Measurements from ENCODE around the gene AGBL3. TPM values are rescaled to one million over a fixed set of nuclear protein-coding genes. Genes with fewer than 3 reads are reported as not detected.

AGBL3 gene
- total RNA-seq, 1 donor from 2014 or later: 0.58 TPM

DNA sequence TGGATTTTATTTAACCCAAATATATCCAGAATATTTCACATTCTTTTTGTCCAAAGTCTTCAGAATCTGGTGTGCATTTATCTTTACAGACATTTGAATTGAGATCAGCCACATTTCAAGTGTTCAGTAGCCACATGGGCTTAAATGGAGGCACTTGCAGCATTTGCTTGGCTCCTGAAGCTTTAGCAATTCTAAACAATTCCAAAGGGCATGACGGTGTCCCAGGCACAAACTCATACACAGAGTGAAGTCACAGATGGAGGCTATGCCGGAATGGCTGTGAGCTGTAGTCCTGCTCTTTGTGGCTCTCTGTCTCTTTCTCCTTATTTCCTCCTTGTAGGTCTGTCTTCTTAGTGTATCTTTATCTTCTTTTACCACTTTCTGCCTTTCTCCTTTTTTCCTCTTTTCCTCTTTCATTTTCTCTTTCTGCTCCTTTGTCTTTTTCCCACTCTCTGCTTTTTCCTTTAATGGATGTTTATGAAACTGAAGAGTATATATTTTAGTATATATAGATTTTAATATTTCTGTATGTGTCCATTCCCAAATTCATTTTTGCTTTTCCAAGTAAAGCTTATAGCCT is 7.7 kb downstream of the AGBL3 start:
- no peaks in the 10 kb centered on the region for H3K9me3 ChIP-seq (ENCODE audit: low read depth)
- no peaks in the 10 kb centered on the region for H3K27me3 ChIP-seq
- H3K27ac ChIP-seq: no peak overlapping the region
- H3K4me1 ChIP-seq: no peaks in the 10 kb centered on the region
- H3K36me3 Mint-ChIP-seq: peaks cover 20% of the 10 kb centered on the region
- H3K4me3 Mint-ChIP-seq: no peak overlapping the region
- H3K79me2 ChIP-seq (ENCODE audit: low read depth): peaks cover 8% of the 10 kb centered on the region
- H3K4me2 ChIP-seq: no peak overlapping the region
- H3K4me1 Mint-ChIP-seq: peaks cover 2% of the 10 kb centered on the region
- H3K9ac ChIP-seq: no peak overlapping the region
- no peaks in the 10 kb centered on the region for H3K27me3 Mint-ChIP-seq (ENCODE audit: insufficient read depth, low read depth)
- TF ChIP-seq, protein P1, sequence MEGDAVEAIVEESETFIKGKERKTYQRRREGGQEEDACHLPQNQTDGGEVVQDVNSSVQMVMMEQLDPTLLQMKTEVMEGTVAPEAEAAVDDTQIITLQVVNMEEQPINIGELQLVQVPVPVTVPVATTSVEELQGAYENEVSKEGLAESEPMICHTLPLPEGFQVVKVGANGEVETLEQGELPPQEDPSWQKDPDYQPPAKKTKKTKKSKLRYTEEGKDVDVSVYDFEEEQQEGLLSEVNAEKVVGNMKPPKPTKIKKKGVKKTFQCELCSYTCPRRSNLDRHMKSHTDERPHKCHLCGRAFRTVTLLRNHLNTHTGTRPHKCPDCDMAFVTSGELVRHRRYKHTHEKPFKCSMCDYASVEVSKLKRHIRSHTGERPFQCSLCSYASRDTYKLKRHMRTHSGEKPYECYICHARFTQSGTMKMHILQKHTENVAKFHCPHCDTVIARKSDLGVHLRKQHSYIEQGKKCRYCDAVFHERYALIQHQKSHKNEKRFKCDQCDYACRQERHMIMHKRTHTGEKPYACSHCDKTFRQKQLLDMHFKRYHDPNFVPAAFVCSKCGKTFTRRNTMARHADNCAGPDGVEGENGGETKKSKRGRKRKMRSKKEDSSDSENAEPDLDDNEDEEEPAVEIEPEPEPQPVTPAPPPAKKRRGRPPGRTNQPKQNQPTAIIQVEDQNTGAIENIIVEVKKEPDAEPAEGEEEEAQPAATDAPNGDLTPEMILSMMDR (IDR thresholded peaks at IDR 0.05): no peak
- TF ChIP-seq EZH2 (IDR thresholded peaks at IDR 0.05): no peak
- TF ChIP-seq EZH2phosphoT487 (IDR thresholded peaks at IDR 0.05): no peak
- H2AFZ ChIP-seq (replicated peaks): no peak overlapping the region
- no peak overlapping the region for H3K27ac Mint-ChIP-seq
- DNase-seq (ENCODE audit: low spot score): no peak
- H3K36me3 ChIP-seq: no peaks in the 10 kb centered on the region
- H3K9me3 Mint-ChIP-seq: no peaks in the 10 kb centered on the region
- H3F3A ChIP-seq (ENCODE audit: low read depth): no peaks in the 10 kb centered on the region
- H3K4me3 ChIP-seq: no peak overlapping the region
- no peaks in the 10 kb centered on the region for H4K20me1 ChIP-seq (ENCODE audit: low read depth)

DNA sequence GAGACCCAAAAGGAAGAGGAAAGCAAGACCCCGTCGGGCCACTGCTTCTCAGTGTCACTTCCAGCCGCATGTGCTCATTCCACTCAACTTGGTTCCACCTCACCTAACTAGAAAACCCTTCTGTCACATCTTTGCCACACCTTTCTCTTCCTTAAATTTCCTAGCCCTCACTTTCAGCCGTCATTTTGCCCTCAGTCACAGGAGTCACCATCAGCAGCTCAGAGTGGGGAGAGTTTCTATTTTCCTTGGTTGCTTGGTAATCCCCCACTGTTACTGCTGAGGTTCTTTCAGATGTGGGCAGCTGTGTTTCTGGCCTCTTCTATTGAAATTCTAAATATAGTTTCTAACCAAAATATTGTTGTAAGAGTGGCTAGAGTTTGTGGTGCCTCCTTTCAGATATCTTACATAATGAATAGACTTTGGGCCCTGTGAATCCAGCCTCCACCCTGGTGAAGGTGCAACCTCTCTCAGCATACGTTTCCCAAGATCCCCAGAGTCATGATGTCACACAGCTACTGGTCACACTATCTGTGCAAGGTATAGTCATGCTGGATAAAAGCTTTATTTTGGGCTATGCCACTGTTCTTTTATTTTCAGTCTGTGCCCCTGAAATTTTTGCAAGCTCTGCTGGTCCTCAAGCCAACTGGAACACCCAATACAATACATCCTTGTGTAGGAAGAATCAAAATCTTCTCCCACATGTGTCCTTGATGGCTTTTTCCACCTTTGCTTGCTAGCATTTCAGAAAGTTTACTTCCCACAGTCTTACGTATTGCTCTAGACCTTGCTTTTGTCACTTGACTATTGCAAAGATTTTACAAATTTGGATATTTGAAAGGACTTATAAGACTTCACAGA is 9.2 kb downstream of the AGBL3 start:
- no peaks in the 10 kb centered on the region for H3K9me3 Mint-ChIP-seq
- no peak overlapping the region for H3K4me3 Mint-ChIP-seq
- DNase-seq (ENCODE audit: low spot score): no peak
- H3K27me3 Mint-ChIP-seq (ENCODE audit: insufficient read depth, low read depth): no peaks in the 10 kb centered on the region
- peaks cover 18% of the 10 kb centered on the region for H3K36me3 Mint-ChIP-seq
- no peak overlapping the region for H3K27ac Mint-ChIP-seq
- no peaks in the 10 kb centered on the region for H3K4me1 ChIP-seq
- H3K27ac ChIP-seq: no peak overlapping the region
- no peak overlapping the region for H3K4me2 ChIP-seq
- no peak overlapping the region for H3K4me3 ChIP-seq
- H4K20me1 ChIP-seq (ENCODE audit: low read depth): no peaks in the 10 kb centered on the region
- H3K79me2 ChIP-seq (ENCODE audit: low read depth): peaks cover under 1% of the 10 kb centered on the region
- no peaks in the 10 kb centered on the region for H3K27me3 ChIP-seq
- no peaks in the 10 kb centered on the region for H3F3A ChIP-seq (ENCODE audit: low read depth)
- H2AFZ ChIP-seq (replicated peaks): no peak overlapping the region
- no peak overlapping the region for H3K9ac ChIP-seq
- no peak for TF ChIP-seq EZH2phosphoT487 (IDR thresholded peaks at IDR 0.05)
- TF ChIP-seq EZH2 (IDR thresholded peaks at IDR 0.05): no peak
- TF ChIP-seq, protein P1 (IDR thresholded peaks at IDR 0.05): no peak
- no peaks in the 10 kb centered on the region for H3K36me3 ChIP-seq
- peaks cover 2% of the 10 kb centered on the region for H3K4me1 Mint-ChIP-seq
- H3K9me3 ChIP-seq (ENCODE audit: low read depth): no peaks in the 10 kb centered on the region

DNA sequence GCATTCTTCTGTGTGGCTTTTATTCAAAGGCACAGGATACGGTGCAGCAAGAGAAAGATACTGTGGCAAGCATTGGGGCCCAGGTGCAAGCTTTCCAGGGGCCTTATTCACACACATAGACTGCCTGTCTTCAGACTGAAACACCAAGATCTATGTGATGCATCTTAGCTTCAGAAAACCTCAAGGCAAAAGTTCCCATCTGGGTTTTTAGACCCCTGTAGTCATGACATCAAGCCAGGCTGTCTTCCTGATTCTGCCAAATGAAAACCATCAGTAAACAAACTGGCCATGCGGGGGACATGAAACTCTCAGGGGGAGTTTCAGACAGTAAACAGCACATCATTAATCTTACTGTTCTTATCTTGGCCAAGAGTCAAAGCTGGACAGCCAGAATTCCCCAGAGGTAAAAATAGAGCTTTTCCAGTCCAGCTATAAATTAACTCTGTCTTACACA is 9.8 kb downstream of the AGBL3 start:
- H3K27ac ChIP-seq: no peak overlapping the region
- H3K4me1 ChIP-seq: no peaks in the 10 kb centered on the region
- no peaks in the 10 kb centered on the region for H3K9me3 ChIP-seq (ENCODE audit: low read depth)
- no peak for DNase-seq (ENCODE audit: low spot score)
- H3K79me2 ChIP-seq (ENCODE audit: low read depth): no peaks in the 10 kb centered on the region
- no peaks in the 10 kb centered on the region for H3K9me3 Mint-ChIP-seq
- peaks cover 20% of the 10 kb centered on the region for H3K36me3 Mint-ChIP-seq
- H3K27me3 Mint-ChIP-seq (ENCODE audit: insufficient read depth, low read depth): no peaks in the 10 kb centered on the region
- H3K27ac Mint-ChIP-seq: no peak overlapping the region
- no peaks in the 10 kb centered on the region for H4K20me1 ChIP-seq (ENCODE audit: low read depth)
- no peaks in the 10 kb centered on the region for H3K27me3 ChIP-seq
- H3K36me3 ChIP-seq: no peaks in the 10 kb centered on the region
- H3K4me2 ChIP-seq: no peak overlapping the region
- TF ChIP-seq, protein P1 (IDR thresholded peaks at IDR 0.05): no peak
- H3K4me3 Mint-ChIP-seq: no peak overlapping the region
- H3K9ac ChIP-seq: no peak overlapping the region
- H2AFZ ChIP-seq (replicated peaks): no peak overlapping the region
- H3K4me1 Mint-ChIP-seq: no peaks in the 10 kb centered on the region
- H3F3A ChIP-seq (ENCODE audit: low read depth): no peaks in the 10 kb centered on the region
- no peak overlapping the region for H3K4me3 ChIP-seq
